BJ (cell line): Measurements from ENCODE around the gene LPXN. TPM values are rescaled to one million over a fixed set of nuclear protein-coding genes. Genes with fewer than 3 reads are reported as not detected.

Experiments
- CTCF ChIA-PET: fragments of 350-600 bp; formaldehyde crosslinking; extraction: SDS; loops from one replicate; lab custom pipeline; 2021; ENCODE audit warnings: antibody characterized with exemption, inconsistent platforms; lab: Yijun Ruan, JAX
- POLR2A ChIA-PET: fragments of 300-600 bp; sonication (Branson Sonifier 250); formaldehyde crosslinking; extraction: SDS; loops from one replicate; lab custom pipeline; 2021; ENCODE audit warnings: antibody characterized with exemption; lab: Charles Lee
- DNase-seq: peaks from one replicate; pipeline ENCODE4 v3.0.0-alpha.2; 2011; ENCODE audit warnings: low read depth
- H3K27me3 ChIP-seq: 2 replicates; pipeline ENCODE4 v1.6.0; 2011; ENCODE audit warnings: low read length; ENCODE audit not compliant: control insufficient read depth, insufficient read depth
- H3K36me3 ChIP-seq: 2 replicates; pipeline ENCODE4 v1.5.1; 2011; ENCODE audit warnings: low read length; ENCODE audit not compliant: control insufficient read depth, insufficient read depth
- H3K4me3 ChIP-seq: 2 replicates; pipeline ENCODE4 v1.5.1; 2011; ENCODE audit warnings: low read depth, mild to moderate bottlenecking, control low read depth, low read length
- CTCF ChIP-seq: IDR thresholded peaks from 2 replicates; pipeline ENCODE4 v1.5.1; 2011; ENCODE audit warnings: low read depth, mild to moderate bottlenecking, control low read depth, inconsistent platforms, low read length, moderate library complexity; ENCODE audit not compliant: insufficient read depth
- polyA plus RNA-seq: library from polyadenylated mRNA; depleted of rRNA; stranded (reverse); fragments of >200 nt; gene quantifications from 2 replicates; pipeline ENCODE4 v1.2.3, GENCODE V29; 2011

The LPXN gene
- polyA plus RNA-seq, 1 experiment = 29.2 TPM

- peaks cover 3% of the 10 kb centered on the region for H3K36me3 ChIP-seq
- no peak for DNase-seq
- POLR2A ChIA-PET = no interaction called here
Observed at GRCh38 chr11:58608331-58608730, 32.7 kb upstream of the LPXN start.

GRCh38 chr11:58606930-58607714 lies 31.5 kb upstream of the LPXN start:
- peaks cover 1% of the 10 kb centered on the region; the same call in 1 of the 2 replicates for H3K36me3 ChIP-seq
- POLR2A ChIA-PET = no interaction called here
- TF ChIP-seq CTCF = no peak
- H3K27me3 ChIP-seq = no peaks in the 10 kb centered on the region
- no peak for DNase-seq
- CTCF ChIA-PET = interaction anchor here (0.6 to 1.2 kb wide), 2 partner anchors 11 to 30 kb away, joined by 3 read pairs; no protein-coding TSS in a partner anchor
- H3K4me3 ChIP-seq = no peak overlapping the region

More at GRCh38 chr11:58608331-58608730, 32.7 kb upstream of the LPXN start:
- no peak for TF ChIP-seq CTCF
- no peak overlapping the region for H3K4me3 ChIP-seq
- H3K27me3 ChIP-seq = no peaks in the 10 kb centered on the region
- CTCF ChIA-PET = no interaction called here

GRCh38 chr11:58600510-58600909 lies 24.9 kb upstream of the LPXN start:
- DNase-seq = no peak
- POLR2A ChIA-PET = no interaction called here
- H3K36me3 ChIP-seq = no peaks in the 10 kb centered on the region; the same call in 1 of the 2 replicates
- no peaks in the 10 kb centered on the region for H3K27me3 ChIP-seq
- TF ChIP-seq CTCF = no peak
- H3K4me3 ChIP-seq = no peak overlapping the region
- CTCF ChIA-PET = no interaction called here

- ChIA-PET POLR2A (no interaction called here), CTCF (interaction anchor here (1.0 to 2.8 kb wide), 2 partner anchors 29 to 32 kb away, joined by 5 to 10 read pairs; no protein-coding TSS in a partner anchor)
- Histone ChIP-seq H3K36me3 (no peaks in the 10 kb centered on the region; the same call in 1 of the 2 replicates), H3K4me3 (no peak overlapping the region), H3K27me3 (no peaks in the 10 kb centered on the region)
- no peak for TF ChIP-seq CTCF
- DNase-seq = no peak
Observed at GRCh38 chr11:58597486-58598144, 22.0 kb upstream of the LPXN start.

GRCh38 chr11:58596621-58597020 lies 21.0 kb upstream of the LPXN start:
- CTCF ChIA-PET = interaction anchor here (0.8 to 2.8 kb wide), 2 partner anchors 33 kb away, joined by 3 to 10 read pairs; no protein-coding TSS in a partner anchor

More at GRCh38 chr11:58596621-58597020, 21.0 kb upstream of the LPXN start:
- no peak overlapping the region for H3K4me3 ChIP-seq
- TF ChIP-seq CTCF = no peak
- no peaks in the 10 kb centered on the region for H3K27me3 ChIP-seq
- H3K36me3 ChIP-seq = no peaks in the 10 kb centered on the region; the same call in 1 of the 2 replicates
- no peak for DNase-seq
- POLR2A ChIA-PET = no interaction called here
